Activated B cell treated with CpG ODN at 0.5 μM for 24 hours (primary cell): ENCODE results near the gene UBE4B. TPM values are rescaled to one million over a fixed set of nuclear protein-coding genes. Genes with fewer than 3 reads are reported as not detected.

ENCODE experiments used
- ATAC-seq: fragments of 200-7000 bp; cut with Tn5 transposase; one replicate; pipeline ENCODE4 v1.10.0; 2021; ENCODE audit warnings: low read depth, mild to moderate bottlenecking, moderate library complexity
- CTCF ChIA-PET: fragments of 350-600 bp; sonication (Branson Sonifier 250); formaldehyde crosslinking; loops from one replicate; lab custom pipeline; 2021; ENCODE audit warnings: antibody characterized with exemption; lab: Charles Lee
- POLR2A ChIA-PET: fragments of 350-600 bp; sonication (Branson Sonifier 250); formaldehyde crosslinking; loops from one replicate; lab custom pipeline; 2021; ENCODE audit warnings: antibody characterized with exemption; lab: Charles Lee
- DNase-seq: peaks from one replicate; pipeline ENCODE4 v3.0.0; 2022
- H3K27ac Mint-ChIP-seq: one replicate; pipeline ENCODE4 v1.8.0; 2020; ENCODE audit warnings: mixed read lengths
- H3K27me3 Mint-ChIP-seq: one replicate; pipeline ENCODE4 v1.8.0; 2021; ENCODE audit warnings: mixed read lengths
- H3K36me3 Mint-ChIP-seq: one replicate; pipeline ENCODE4 v1.8.0; 2021; ENCODE audit warnings: low read depth, mixed read lengths
- H3K4me1 Mint-ChIP-seq: one replicate; pipeline ENCODE4 v1.8.0; 2021; ENCODE audit warnings: mixed read lengths
- H3K4me3 Mint-ChIP-seq: one replicate; pipeline ENCODE4 v1.8.0; 2020; ENCODE audit warnings: mild to moderate bottlenecking, mixed read lengths
- H3K9me3 Mint-ChIP-seq: one replicate; pipeline ENCODE4 v1.8.0; 2020; ENCODE audit warnings: mixed read lengths
- CTCF ChIP-seq: fragments of 200-600 bp; IDR thresholded peaks from one replicate; pipeline ENCODE4 v1.8.0; 2022; ENCODE audit warnings: antibody characterized with exemption, mild to moderate bottlenecking
- intact Hi-C: fragments of 100-400 bp; cut with micrococcal nuclease; formaldehyde crosslinking; loops from one replicate; pipeline ENCODE4 v1.15.1; 2024
- total RNA-seq: library from RNA; stranded (reverse); gene quantifications from 2 replicates; pipeline ENCODE4 v1.2.3, GENCODE V29; 2022

Gene UBE4B
- total RNA-seq, 1 donor from 2014 or later = 44.7 TPM

- Mint-ChIP-seq H3K9me3 (no peaks in the 10 kb centered on the region), H3K36me3 (no peaks in the 10 kb centered on the region), H3K4me3 (no peak overlapping the region), H3K27ac (no peak overlapping the region), H3K27me3 (peaks cover 4% of the 10 kb centered on the region), H3K4me1 (peaks cover 25% of the 10 kb centered on the region)
- no peak for ATAC-seq
- intact Hi-C loops = no loop called here
- ChIA-PET CTCF (no interaction called here), POLR2A (no interaction called here)
- no peak for TF ChIP-seq CTCF
- no peak for DNase-seq
Observed at GRCh38 chr1:10207810-10208209, 175.1 kb downstream of the UBE4B start.

DNA sequence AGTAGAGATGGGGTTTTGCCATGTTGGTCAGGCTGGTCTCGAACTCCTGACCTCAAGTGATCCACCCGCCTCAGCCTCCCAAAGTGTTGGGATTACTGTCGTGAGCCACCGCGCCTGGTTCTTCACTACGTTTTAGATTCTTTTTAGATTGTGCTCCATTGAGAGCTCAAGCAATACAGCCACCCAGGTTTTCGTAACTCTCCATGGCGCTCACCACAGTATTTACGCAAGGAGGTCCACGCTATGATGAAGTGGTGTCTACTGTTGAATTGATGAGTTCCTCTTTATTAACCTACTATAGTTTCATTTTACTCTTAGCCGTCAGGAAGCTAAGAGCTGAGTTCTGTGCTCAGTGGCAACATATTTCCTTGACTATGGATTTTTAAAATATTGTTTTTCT, 175.8 kb downstream of the UBE4B start:
- no peaks in the 10 kb centered on the region for H3K36me3 Mint-ChIP-seq
- peaks cover 25% of the 10 kb centered on the region for H3K4me1 Mint-ChIP-seq
- TF ChIP-seq CTCF = no peak
- intact Hi-C loops = no loop called here
- H3K27me3 Mint-ChIP-seq = peaks cover 4% of the 10 kb centered on the region
- POLR2A ChIA-PET = interaction anchor here (0.6 kb wide), 1 partner anchor 582 kb away, joined by 3 read pairs; no protein-coding TSS in a partner anchor
- peak overlapping the region; percentile 30 for H3K27ac Mint-ChIP-seq
- CTCF ChIA-PET = interaction anchor here (1.3 to 2.2 kb wide), 3 partner anchors 10 to 285 kb away, joined by 3 to 20 read pairs (median 3); partner anchors contain the start of gene CENPS
- peak overlapping the region; percentile 58 for H3K4me3 Mint-ChIP-seq
- H3K9me3 Mint-ChIP-seq = no peaks in the 10 kb centered on the region
- no peak for ATAC-seq
- DNase-seq = no peak

DNA sequence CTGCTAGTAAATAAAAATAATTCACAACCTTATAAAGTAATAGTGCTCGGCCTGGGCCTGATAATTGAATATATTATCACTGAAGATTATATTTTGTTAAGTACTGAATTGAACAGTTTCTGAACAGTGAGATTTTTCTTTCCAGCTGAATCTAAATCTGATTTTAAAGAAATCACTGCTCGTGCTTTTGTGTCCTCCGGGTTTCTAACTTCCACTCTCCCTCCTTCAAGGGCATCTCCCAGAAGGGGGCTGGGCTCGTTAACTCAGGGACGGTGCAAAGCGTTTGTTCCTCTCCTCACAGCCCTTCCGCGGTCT, 176.8 kb downstream of the UBE4B start:
- Mint-ChIP-seq H3K27me3 (no peaks in the 10 kb centered on the region), H3K36me3 (no peaks in the 10 kb centered on the region), H3K9me3 (no peaks in the 10 kb centered on the region), H3K4me3 (peak overlapping the region; percentile 89), H3K4me1 (peaks cover 25% of the 10 kb centered on the region), H3K27ac (peak overlapping the region; percentile 61)
- DNase-seq (no peak), ATAC-seq (no peak)
- ChIA-PET POLR2A (interaction anchor here (0.6 kb wide), 1 partner anchor 1017 kb away, joined by 10 read pairs; no protein-coding TSS in a partner anchor), CTCF (interaction anchor here (0.6 to 2.2 kb wide), 9 partner anchors 9 to 286 kb away, joined by 3 to 20 read pairs (median 3); partner anchors contain the start of gene CENPS)
- intact Hi-C loops = loop anchor here (1.0 kb wide), 1 partner anchor 129 kb away; no protein-coding TSS in a partner anchor
- TF ChIP-seq CTCF = no peak

GRCh38 chr1:10209905-10210810, 177.4 kb downstream of the UBE4B start, which contains the start of gene KIF1B:
Gene KIF1B (plus strand): TSS chr1:10210570. CDS start chr1:10232329, 21,759 bp downstream.
- DNase-seq (peak; percentile 98), ATAC-seq (peak; percentile 97)
- no peaks in the 10 kb centered on the region for H3K9me3 Mint-ChIP-seq
- H3K4me3 Mint-ChIP-seq = peak within 1 kb of the TSS; percentile 89
- H3K4me1 Mint-ChIP-seq = peaks cover 25% of the 10 kb centered on the region
- H3K27ac Mint-ChIP-seq = peak within 1 kb of the TSS; percentile 61
- intact Hi-C loops = loop anchor here (1.0 to 5.0 kb wide), 7 partner anchors 117 to 483 kb away; partner anchors contain the start of genes CTNNBIP1, LZIC and NMNAT1
- no peaks in the 10 kb centered on the region for H3K36me3 Mint-ChIP-seq
- ChIA-PET CTCF (interaction anchor here (0.6 to 2.2 kb wide), 18 partner anchors 8 to 675 kb away, joined by 3 to 20 read pairs (median 3); partner anchors contain the start of genes CENPS and PGD), POLR2A (interaction anchor here (0.6 to 1.2 kb wide), 4 partner anchors 17 to 393 kb away, joined by 3 to 7 read pairs (median 5); partner anchors contain the start of gene CENPS)
- peak; percentile 87 for TF ChIP-seq CTCF
- no peaks in the 10 kb centered on the region for H3K27me3 Mint-ChIP-seq
